ENCODE measurements around the gene KRTAP9-2.

GRCh38 chr17:41251261-41251660 is 24.8 kb downstream of the KRTAP9-2 start:
- TF ChIP-seq, protein P1, sequence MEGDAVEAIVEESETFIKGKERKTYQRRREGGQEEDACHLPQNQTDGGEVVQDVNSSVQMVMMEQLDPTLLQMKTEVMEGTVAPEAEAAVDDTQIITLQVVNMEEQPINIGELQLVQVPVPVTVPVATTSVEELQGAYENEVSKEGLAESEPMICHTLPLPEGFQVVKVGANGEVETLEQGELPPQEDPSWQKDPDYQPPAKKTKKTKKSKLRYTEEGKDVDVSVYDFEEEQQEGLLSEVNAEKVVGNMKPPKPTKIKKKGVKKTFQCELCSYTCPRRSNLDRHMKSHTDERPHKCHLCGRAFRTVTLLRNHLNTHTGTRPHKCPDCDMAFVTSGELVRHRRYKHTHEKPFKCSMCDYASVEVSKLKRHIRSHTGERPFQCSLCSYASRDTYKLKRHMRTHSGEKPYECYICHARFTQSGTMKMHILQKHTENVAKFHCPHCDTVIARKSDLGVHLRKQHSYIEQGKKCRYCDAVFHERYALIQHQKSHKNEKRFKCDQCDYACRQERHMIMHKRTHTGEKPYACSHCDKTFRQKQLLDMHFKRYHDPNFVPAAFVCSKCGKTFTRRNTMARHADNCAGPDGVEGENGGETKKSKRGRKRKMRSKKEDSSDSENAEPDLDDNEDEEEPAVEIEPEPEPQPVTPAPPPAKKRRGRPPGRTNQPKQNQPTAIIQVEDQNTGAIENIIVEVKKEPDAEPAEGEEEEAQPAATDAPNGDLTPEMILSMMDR (IDR thresholded peaks at IDR 0.05) = no peak
- no peak for TF ChIP-seq POLR2AphosphoS5 (IDR thresholded peaks at IDR 0.05; ENCODE audit: insufficient read depth in 1 of 2, low read depth in 1 of 2)

Measured in vagina (tissue), 2 donors.